SK-N-SH (cell line): Measurements from ENCODE around the gene IFNL1.

ENCODE experiments used
- CHD2 ChIP-seq: fragments of 150-350 bp; IDR thresholded peaks from 2 replicates; pipeline ENCODE4 v1.6.1; 2018; ENCODE audit warnings: low read length; ENCODE audit not compliant: partially characterized antibody
- EP300 ChIP-seq, 2 experiments: IDR thresholded peaks; 2 replicates each; pipeline versions ENCODE4 v1.4.0 to v1.6.1; 2012; ENCODE audit warnings: borderline replicate concordance in 1 of 2, low read depth in 1 of 2, low read length in 1 of 2
- POLR2AphosphoS5 ChIP-seq: IDR thresholded peaks from 2 replicates; pipeline ENCODE4 v1.6.1; 2012; ENCODE audit warnings: low read depth, low read length
- RAD21 ChIP-seq: IDR thresholded peaks from 2 replicates; pipeline ENCODE4 v1.6.1; 2012; ENCODE audit warnings: mild to moderate bottlenecking, low read length
- SMC3 ChIP-seq: IDR thresholded peaks from 2 replicates; pipeline ENCODE4 v1.6.1; 2012; ENCODE audit warnings: low read depth, low read length, improper control_type of control experiment
- TAF1 ChIP-seq: IDR thresholded peaks from 2 replicates; pipeline ENCODE4 v1.6.1; 2012; ENCODE audit warnings: low read depth, mild to moderate bottlenecking, low read length, moderate library complexity, borderline replicate concordance
- YY1 ChIP-seq: IDR thresholded peaks from 2 replicates; pipeline ENCODE4 v1.4.0; 2012; ENCODE audit warnings: low read depth, mild to moderate bottlenecking
- TF ChIP-seq, protein P1 (sequence below): fragments of 200-600 bp; sonication (generic); IDR thresholded peaks from 2 replicates; pipeline ENCODE4 v1.6.1; 2017; ENCODE audit warnings: antibody characterized with exemption, mild to moderate bottlenecking, moderate library complexity
- TF ChIP-seq, protein P2 (sequence below): IDR thresholded peaks from 2 replicates; pipeline ENCODE4 v1.6.1; 2012; ENCODE audit warnings: mild to moderate bottlenecking, low read depth, low read length, moderate library complexity

DNA sequence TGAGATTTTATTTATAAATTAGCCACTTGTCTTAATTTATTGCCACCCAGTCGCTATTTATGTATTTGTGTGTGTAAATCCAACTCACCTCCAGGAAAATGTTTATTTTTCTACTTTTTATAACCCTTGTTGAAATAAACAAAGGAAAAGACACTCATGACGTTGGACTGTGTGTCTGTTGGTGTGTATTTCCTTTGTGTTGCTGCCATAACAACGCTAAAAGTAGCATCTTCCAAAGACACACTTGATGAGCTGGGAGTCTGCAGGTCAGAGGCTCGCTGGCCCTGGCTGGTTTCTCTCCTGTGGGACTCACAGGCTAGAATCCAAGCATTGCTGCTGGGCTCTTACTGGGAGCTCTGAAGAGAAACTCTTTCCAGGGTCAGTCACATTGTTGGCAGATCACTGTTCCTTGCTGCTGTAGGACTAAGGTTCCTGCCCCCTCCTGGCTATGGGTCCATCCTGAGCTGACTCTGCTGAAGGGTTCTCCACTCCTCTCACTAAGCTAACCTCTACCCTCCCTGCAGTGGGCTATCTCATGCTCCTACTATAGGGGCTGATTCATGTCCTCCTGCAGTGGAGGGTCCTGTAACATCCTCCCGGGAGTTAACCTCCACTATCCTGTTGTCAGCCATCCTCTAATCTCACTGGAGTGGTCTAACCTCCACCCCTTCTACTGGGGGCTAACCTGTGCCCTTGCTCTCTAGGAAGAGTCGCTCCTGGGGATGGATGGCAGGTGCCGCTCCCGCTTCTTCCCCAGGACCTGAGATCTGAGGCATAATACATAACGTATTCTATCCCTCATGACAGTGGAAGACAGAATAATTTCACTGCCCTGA lies 26.0 kb upstream of the IFNL1 start:
- TF ChIP-seq TAF1 (no peak), EP300 (IDR thresholded peaks at IDR 0.05; ENCODE audit: borderline replicate concordance in 1 of 2, low read depth in 1 of 2, low read length in 1 of 2) (no peak), POLR2AphosphoS5 (no peak), CHD2 (no peak), YY1 (no peak), RAD21 (no peak), SMC3 (no peak)
- TF ChIP-seq, protein P1, sequence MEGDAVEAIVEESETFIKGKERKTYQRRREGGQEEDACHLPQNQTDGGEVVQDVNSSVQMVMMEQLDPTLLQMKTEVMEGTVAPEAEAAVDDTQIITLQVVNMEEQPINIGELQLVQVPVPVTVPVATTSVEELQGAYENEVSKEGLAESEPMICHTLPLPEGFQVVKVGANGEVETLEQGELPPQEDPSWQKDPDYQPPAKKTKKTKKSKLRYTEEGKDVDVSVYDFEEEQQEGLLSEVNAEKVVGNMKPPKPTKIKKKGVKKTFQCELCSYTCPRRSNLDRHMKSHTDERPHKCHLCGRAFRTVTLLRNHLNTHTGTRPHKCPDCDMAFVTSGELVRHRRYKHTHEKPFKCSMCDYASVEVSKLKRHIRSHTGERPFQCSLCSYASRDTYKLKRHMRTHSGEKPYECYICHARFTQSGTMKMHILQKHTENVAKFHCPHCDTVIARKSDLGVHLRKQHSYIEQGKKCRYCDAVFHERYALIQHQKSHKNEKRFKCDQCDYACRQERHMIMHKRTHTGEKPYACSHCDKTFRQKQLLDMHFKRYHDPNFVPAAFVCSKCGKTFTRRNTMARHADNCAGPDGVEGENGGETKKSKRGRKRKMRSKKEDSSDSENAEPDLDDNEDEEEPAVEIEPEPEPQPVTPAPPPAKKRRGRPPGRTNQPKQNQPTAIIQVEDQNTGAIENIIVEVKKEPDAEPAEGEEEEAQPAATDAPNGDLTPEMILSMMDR: no peak
- TF ChIP-seq, protein P2, sequence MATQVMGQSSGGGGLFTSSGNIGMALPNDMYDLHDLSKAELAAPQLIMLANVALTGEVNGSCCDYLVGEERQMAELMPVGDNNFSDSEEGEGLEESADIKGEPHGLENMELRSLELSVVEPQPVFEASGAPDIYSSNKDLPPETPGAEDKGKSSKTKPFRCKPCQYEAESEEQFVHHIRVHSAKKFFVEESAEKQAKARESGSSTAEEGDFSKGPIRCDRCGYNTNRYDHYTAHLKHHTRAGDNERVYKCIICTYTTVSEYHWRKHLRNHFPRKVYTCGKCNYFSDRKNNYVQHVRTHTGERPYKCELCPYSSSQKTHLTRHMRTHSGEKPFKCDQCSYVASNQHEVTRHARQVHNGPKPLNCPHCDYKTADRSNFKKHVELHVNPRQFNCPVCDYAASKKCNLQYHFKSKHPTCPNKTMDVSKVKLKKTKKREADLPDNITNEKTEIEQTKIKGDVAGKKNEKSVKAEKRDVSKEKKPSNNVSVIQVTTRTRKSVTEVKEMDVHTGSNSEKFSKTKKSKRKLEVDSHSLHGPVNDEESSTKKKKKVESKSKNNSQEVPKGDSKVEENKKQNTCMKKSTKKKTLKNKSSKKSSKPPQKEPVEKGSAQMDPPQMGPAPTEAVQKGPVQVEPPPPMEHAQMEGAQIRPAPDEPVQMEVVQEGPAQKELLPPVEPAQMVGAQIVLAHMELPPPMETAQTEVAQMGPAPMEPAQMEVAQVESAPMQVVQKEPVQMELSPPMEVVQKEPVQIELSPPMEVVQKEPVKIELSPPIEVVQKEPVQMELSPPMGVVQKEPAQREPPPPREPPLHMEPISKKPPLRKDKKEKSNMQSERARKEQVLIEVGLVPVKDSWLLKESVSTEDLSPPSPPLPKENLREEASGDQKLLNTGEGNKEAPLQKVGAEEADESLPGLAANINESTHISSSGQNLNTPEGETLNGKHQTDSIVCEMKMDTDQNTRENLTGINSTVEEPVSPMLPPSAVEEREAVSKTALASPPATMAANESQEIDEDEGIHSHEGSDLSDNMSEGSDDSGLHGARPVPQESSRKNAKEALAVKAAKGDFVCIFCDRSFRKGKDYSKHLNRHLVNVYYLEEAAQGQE: no peak
